Fibroblast of peridontal ligament (primary cell): ENCODE measurements around the gene SIPA1.
A peak's percentile ranks its signal among the peaks of the same experiment; 100 is the strongest.
"Not testable (repeated sequence)": the region's sequence is repeated elsewhere in the genome, so short reads cannot be mapped to it uniquely, and the experiment has no call there.

ENCODE experiments used
- DNase-seq: peaks from one replicate; pipeline ENCODE4 v3.0.0-alpha.2; 2010; ENCODE audit errors: extremely low read depth

Gene SIPA1

GRCh38 chr11:65658174-65659021 is 20.5 kb downstream of the SIPA1 start:
- DNase-seq: no peak

GRCh38 chr11:65660038-65660437 is 22.1 kb downstream of the SIPA1 start:
- DNase-seq: no peak

GRCh38 chr11:65660908-65661307 is 23.0 kb downstream of the SIPA1 start:
- DNase-seq: not testable (repeated sequence)

- no peak for DNase-seq
Observed at GRCh38 chr11:65661599-65662246, 23.8 kb downstream of the SIPA1 start.

- DNase-seq: peak; percentile 26
Observed at GRCh38 chr11:65662247-65662798, 24.4 kb downstream of the SIPA1 start.

GRCh38 chr11:65662799-65663638 is 25.1 kb downstream of the SIPA1 start, which contains the start of gene RELA:
Gene RELA (minus strand): TSS chr11:65662916. CDS start chr11:65662832, 84 bp downstream.
- peak; percentile 92 for DNase-seq

GRCh38 chr11:65663639-65664200 is 25.8 kb downstream of the SIPA1 start:
- DNase-seq: peak; percentile 86

- DNase-seq: no peak
Observed at GRCh38 chr11:65672180-65672860, 34.4 kb downstream of the SIPA1 start.

GRCh38 chr11:65672982-65673381 is 35.1 kb downstream of the SIPA1 start:
- DNase-seq: no peak

- DNase-seq: no peak
Observed at GRCh38 chr11:65680192-65680743, 42.4 kb downstream of the SIPA1 start.

GRCh38 chr11:65683480-65683879 is 45.6 kb downstream of the SIPA1 start:
- not testable (repeated sequence) for DNase-seq

- DNase-seq: no peak
Observed at GRCh38 chr11:65685981-65686380, 48.1 kb downstream of the SIPA1 start.

- DNase-seq: not testable (repeated sequence)
Observed at GRCh38 chr11:65691847-65692246, 53.9 kb downstream of the SIPA1 start.

- DNase-seq: no peak
Observed at GRCh38 chr11:65692367-65692766, 54.5 kb downstream of the SIPA1 start.

GRCh38 chr11:65695459-65696241 is 57.7 kb downstream of the SIPA1 start:
- peak; percentile 8 for DNase-seq

- no peak for DNase-seq
Observed at GRCh38 chr11:65696802-65697552, 59.1 kb downstream of the SIPA1 start.

GRCh38 chr11:65698205-65698604 is 60.3 kb downstream of the SIPA1 start:
- no peak for DNase-seq

- no peak for DNase-seq
Observed at GRCh38 chr11:65699306-65699705, 61.4 kb downstream of the SIPA1 start.

GRCh38 chr11:65700399-65700798 is 62.5 kb downstream of the SIPA1 start:
- no peak for DNase-seq
